Jurkat, Clone E6-1 (cell line): ENCODE measurements around the gene MATN4. TPM values are rescaled to one million over a fixed set of nuclear protein-coding genes. Genes with fewer than 3 reads are reported as not detected.
"Not testable (repeated sequence)": the region's sequence is repeated elsewhere in the genome, so short reads cannot be mapped to it uniquely, and the experiment has no call there.

Experiments used
- DNase-seq: peaks from one replicate; pipeline ENCODE4 v3.0.0-alpha.2; 2011; ENCODE audit warnings: low read depth, low spot score
- H3K4me3 ChIP-seq: 2 replicates; pipeline ENCODE4 v1.5.1; 2011; ENCODE audit warnings: mild to moderate bottlenecking, low read length, control low read depth, moderate library complexity
- polyA plus RNA-seq: library from polyadenylated mRNA; unstranded; fragments of >200 nt; gene quantifications from one replicate; pipeline ENCODE4 v1.2.1, GENCODE V29; 2012; ENCODE audit warnings: missing spikeins; ENCODE audit not compliant: insufficient read length, insufficient read depth

The MATN4 gene
- not detected for polyA plus RNA-seq

- no peak within 1 kb of the TSS for H3K4me3 ChIP-seq
- no peak for DNase-seq
Observed at GRCh38 chr20:45308117-45308778, at the start of gene MATN4. MATN4 (minus strand) TSS chr20:45308299; CDS start chr20:45305582, 2,717 bp downstream.

GRCh38 chr20:45355209-45356084, 47.3 kb upstream of the MATN4 start:
- DNase-seq, result no peak
- no peak overlapping the region for H3K4me3 ChIP-seq

- no peak overlapping the region for H3K4me3 ChIP-seq
Observed at GRCh38 chr20:45354423-45355208, 46.5 kb upstream of the MATN4 start.

GRCh38 chr20:45353746-45354145, 45.6 kb upstream of the MATN4 start:
- no peak overlapping the region for H3K4me3 ChIP-seq
- no peak for DNase-seq

More at GRCh38 chr20:45354423-45355208, 46.5 kb upstream of the MATN4 start:
- no peak for DNase-seq

GRCh38 chr20:45352729-45353128, 44.6 kb upstream of the MATN4 start:
- DNase-seq, result no peak
- no peak overlapping the region for H3K4me3 ChIP-seq

GRCh38 chr20:45350795-45351194, 42.7 kb upstream of the MATN4 start:
- H3K4me3 ChIP-seq, DNase-seq: not testable (repeated sequence)

GRCh38 chr20:45350217-45350616, 42.1 kb upstream of the MATN4 start:
- H3K4me3 ChIP-seq, result no peak overlapping the region
- DNase-seq, result no peak

GRCh38 chr20:45347936-45348778, 40.1 kb upstream of the MATN4 start, which contains the start of gene SDC4:
SDC4 (minus strand) TSS chr20:45348424; CDS start chr20:45348384, 40 bp downstream.
- DNase-seq, result no peak
- no peak within 1 kb of the TSS for H3K4me3 ChIP-seq

GRCh38 chr20:45347297-45347935, 39.3 kb upstream of the MATN4 start:
- no peak for DNase-seq
- no peak overlapping the region for H3K4me3 ChIP-seq

GRCh38 chr20:45346851-45347250, 38.8 kb upstream of the MATN4 start:
- no peak overlapping the region for H3K4me3 ChIP-seq
- no peak for DNase-seq

- no peak for DNase-seq
- no peak overlapping the region for H3K4me3 ChIP-seq
Observed at GRCh38 chr20:45346291-45346718, 38.2 kb upstream of the MATN4 start.

GRCh38 chr20:45345104-45345936, 37.2 kb upstream of the MATN4 start:
- DNase-seq, result no peak
- no peak overlapping the region for H3K4me3 ChIP-seq

GRCh38 chr20:45344168-45344860, 36.2 kb upstream of the MATN4 start:
- H3K4me3 ChIP-seq, result no peak overlapping the region
- DNase-seq, result no peak

GRCh38 chr20:45343532-45344167, 35.6 kb upstream of the MATN4 start:
- no peak overlapping the region for H3K4me3 ChIP-seq
- no peak for DNase-seq

- no peak for DNase-seq
- no peak overlapping the region for H3K4me3 ChIP-seq
Observed at GRCh38 chr20:45342855-45343531, 34.9 kb upstream of the MATN4 start.
